ENCODE measurements around the gene MAN2C1.
"Not testable (repeated sequence)": the region's sequence is repeated elsewhere in the genome, so short reads cannot be mapped to it uniquely, and the experiment has no call there.

MAN2C1 gene

GRCh38 chr15:75313116-75313845 lies 55.1 kb downstream of the MAN2C1 start:
- in situ Hi-C loops (cut with MboI; ENCODE audit: low sequenced_read_pairs), result no loop called here

GRCh38 chr15:75312548-75312947 lies 55.9 kb downstream of the MAN2C1 start:
- in situ Hi-C loops (cut with MboI; ENCODE audit: low sequenced_read_pairs), result not testable (repeated sequence)

GRCh38 chr15:75309711-75310110 lies 58.7 kb downstream of the MAN2C1 start:
- in situ Hi-C loops (cut with MboI; ENCODE audit: low sequenced_read_pairs), result no loop called here

DNA sequence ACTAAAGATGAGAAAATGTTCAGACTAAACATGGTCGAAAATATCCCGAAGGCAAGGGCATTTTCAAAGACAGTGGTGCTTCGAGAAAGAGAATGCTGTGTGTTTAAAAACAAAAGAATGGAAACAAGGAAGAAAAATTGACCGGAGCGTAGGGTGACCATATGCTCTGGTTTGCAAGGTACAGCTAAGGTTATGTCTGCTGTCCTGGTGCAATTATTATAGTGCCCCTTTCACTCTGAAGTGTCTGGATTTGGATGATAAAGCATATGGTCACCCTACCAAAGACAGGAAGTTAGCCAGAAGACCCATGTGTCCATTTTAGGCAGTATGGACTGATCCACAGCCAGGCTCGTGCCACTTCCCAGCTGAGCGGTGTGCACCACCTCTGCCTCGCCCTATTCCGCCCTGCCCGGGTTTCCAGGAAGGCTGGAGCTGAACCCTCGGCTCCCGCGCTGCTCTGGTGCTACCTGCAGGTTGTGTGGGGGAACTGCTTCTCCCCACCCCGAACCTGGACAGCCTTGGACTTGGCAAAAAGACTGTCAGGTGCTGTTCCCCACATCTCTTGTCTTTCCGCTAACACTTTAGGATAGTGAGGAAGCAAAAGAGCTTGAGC lies 60.5 kb downstream of the MAN2C1 start:
- in situ Hi-C loops (cut with MboI; ENCODE audit: low sequenced_read_pairs), result no loop called here

DNA sequence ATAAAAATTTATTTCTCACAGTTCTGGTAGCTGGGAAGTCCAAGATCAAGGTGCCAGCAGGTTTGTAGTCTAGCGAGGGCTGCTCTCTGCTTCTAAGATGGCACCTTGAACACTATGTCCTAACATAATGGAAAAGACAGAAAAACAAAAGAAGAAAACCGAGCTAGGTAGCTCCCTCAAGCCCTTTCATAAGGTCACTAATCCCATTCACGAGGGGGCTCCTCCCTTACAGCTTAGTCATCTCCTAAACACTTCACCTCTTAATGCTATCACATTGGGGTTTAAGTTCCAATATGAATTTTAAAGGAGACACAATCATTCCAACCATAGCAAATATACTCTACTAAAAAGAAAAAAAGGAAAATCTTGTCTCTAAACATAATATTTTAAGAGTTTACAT lies 62.2 kb downstream of the MAN2C1 start:
- in situ Hi-C loops (cut with MboI; ENCODE audit: low sequenced_read_pairs), result no loop called here

All from HL-60/S4 treated with retinoic acid at 250 ng/mL for 4 days and 3 days (cell line).